HG02870 (cell line): ENCODE measurements around the gene AJM1.
"Not testable (repeated sequence)": the region's sequence is repeated elsewhere in the genome, so short reads cannot be mapped to it uniquely, and the experiment has no call there.

Experiments
- ATAC-seq: cut with Tn5 transposase; IDR thresholded peaks from one replicate; pipeline ENCODE4 v1.9.1; 2021; ENCODE audit warnings: mild to moderate bottlenecking, moderate library complexity; ENCODE audit not compliant: unreplicated experiment

AJM1 gene

DNA sequence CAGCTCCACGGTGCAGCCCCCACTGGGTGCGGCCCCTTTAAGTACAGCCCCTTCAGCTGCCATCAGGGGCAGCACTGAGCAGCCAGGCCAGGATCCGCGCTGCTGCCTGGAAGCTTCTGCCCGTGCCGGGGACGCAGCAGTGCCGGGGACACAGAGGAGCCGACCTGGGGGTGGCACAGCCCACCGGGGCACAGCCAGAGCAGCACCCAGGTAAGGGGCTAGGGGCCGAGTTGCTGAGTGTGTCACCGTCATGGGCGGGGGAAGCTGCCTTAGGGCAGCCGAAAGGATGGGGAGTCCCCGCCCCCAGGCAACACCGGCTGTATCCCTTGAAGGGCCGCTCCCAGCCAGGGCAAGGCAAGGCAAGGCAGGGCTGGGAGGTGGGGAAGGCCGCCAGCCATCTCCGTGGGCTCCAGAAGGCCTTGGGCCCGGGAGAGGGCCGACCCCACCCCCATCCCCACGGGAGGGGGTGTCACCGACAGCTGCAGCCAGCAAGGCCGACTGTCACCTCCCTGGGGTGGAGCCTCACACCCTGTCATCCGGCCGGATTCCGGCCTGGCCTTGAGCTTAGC is at the start of gene AJM1:
Gene AJM1 (plus strand): TSS at position 99 of the 569 bp plus-strand sequence. CDS start 1,937 bp downstream, outside the sequence.
- peak; percentile 76 for ATAC-seq

DNA sequence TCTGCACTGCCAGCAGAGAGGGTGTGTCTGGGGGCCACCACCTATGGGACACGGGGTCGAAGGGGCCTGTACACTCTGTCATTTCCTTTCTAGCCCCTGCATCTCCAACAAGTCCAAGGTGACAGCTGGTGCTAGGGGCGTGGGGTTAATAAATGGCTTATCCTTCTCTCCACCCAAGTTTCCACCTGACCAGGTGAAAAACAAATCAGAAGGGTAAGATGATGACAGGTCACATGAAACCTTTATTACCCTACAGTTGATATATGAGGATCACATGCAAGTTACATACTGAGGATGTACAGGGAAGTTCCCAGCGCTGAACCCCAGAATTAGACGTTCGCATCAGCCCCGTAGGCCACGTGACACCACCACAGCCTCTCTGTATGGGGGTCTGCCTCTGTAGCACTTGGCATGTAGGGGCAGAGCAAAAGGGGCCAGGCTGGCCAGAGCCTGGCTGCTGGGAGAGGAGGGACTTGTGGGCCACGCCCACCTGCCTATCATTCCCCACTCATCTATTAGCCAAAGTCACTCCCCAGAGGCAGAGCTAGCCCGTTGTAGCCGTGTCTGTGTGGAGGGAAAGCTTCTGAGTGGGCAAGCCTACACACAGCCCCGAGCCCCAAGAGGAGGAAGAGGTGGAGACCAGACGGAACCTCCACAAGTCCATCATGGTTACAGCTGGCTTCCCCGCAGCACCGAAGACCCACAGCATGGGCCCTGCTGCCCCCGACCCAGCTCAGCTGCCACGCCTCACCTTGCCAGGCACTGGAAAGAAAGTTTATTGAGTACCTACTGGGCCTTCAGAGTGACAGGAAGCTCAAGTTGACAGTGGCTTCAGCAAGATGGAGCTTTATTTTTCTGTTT is 49.0 kb upstream of the AJM1 start:
- no peak for ATAC-seq

DNA sequence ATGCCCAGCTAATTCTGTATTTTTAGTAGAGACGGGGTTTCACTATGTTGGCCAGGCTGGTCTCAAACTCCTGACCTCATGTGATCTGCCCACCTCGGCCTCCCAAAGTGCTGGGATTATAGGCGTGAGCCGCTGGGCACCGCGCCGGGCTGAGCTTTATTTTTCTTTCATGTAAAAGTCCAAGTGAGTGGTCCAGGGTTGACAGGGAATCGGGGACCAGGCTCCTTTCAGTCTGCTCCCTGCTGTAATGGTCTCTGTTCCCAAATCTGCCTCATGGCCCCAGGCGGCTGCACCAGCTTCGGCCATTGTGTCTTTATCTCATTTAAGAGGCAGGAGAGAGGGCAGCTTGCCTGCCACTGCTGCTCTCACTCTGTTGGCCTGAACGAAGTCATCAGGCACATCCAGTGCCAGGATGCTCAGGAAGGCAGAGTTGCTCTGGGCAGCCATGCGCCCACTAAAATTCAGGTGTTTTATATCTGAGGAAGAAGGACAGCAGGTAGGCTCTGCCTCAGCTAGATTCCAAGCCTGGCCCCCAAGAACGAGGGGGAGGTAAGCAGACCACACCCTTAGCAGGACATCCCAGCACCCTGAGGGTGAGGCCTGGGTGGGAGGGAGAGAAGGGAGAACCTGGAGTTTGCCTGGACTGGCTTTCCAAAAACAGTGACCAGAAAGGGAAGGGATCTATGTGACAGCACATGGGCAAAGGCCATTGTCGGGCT is 47.8 kb upstream of the AJM1 start:
- no peak for ATAC-seq

DNA sequence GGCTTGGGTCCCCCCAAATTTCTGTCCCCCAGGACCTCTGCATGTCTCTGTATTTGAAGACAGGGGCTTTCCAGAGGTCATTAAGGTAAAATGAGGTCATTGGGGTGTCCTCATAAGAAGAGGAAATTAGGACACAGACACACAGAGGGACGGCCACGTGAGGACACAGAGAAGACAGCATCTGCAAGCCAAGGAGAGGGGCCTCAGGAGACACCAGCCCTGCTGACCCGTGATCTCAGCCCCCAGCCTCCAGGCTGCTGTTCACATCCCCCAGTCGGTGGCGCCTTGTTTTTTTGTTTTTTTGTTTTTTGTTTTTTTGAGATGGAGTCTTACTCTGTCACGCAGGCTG is 47.3 kb upstream of the AJM1 start:
- no peak for ATAC-seq

DNA sequence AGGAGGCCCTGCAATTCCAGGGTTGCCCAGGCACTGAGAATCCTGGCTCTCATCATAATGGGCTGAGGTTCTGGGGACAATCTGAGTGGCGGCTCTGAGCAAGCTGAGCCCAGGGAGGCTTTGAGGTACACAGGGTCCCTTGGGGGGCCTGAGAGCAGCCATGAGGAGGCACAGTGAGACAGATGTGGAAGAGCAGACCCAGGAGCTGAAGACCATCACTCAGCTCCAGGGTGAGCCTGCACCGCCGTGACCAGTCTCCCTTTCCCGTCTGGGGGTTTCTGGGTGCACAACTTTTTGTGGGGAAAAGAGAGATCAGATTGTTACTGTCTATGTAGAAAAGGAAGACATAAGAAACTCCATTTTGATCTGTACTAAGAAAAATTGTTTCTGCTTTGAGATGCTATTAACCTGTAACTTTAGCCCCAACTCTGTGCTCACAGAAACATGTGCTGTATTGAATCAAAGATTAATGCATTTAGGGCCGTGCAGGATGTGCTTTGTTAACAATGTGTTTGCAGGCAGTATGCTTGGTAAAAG is 46.0 kb upstream of the AJM1 start, which contains the start of gene CCDC183:
Gene CCDC183 (plus strand): TSS at position 101 of the 537 bp plus-strand sequence. CDS start 60 bp downstream, at position 161.
- no peak for ATAC-seq

DNA sequence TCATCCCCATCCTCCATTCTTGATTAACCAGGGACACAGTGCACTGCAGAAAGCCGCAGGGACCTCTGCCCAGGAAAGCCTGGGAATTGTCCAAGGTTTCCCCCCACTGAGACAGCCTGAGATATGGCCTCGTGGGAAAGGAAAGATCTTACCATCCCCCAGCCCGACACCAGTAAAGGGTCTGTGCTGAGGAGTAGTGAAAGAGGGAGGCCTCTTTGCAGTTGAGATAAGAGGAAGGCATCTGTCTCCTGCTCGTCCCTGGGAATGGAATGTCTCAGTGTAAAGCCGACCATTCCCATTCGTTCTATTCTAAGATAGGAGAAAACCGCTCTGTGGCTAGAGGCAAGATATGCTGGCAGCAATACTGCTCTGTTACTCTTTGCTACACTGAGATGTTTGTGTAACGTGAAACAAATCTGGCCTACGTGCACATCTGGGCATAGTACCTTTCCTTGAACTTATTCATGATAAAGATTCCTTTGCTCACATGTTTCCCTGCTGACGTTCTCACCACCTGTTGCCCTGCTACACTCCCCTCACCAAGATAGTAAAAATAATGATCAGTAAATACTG is 45.4 kb upstream of the AJM1 start:
- ATAC-seq: not testable (repeated sequence)

DNA sequence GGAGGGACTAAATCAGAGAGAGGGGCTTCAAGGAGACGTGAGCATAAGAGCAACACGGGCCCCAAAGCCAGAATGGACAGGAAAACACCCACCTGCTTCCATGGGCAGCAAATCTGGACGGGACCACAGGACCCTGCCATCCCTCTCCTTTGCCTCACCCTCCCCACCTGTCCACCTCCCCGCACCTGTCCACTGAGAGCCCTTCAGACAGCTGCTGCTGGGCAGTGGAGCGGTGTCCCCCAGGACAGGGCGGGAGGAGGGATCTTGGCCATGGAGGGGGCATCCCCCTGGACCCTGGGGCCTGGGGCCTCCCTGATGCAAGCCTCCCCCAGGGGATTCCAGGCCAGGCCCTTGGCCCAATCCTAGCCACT is 43.6 kb upstream of the AJM1 start:
- no peak for ATAC-seq

DNA sequence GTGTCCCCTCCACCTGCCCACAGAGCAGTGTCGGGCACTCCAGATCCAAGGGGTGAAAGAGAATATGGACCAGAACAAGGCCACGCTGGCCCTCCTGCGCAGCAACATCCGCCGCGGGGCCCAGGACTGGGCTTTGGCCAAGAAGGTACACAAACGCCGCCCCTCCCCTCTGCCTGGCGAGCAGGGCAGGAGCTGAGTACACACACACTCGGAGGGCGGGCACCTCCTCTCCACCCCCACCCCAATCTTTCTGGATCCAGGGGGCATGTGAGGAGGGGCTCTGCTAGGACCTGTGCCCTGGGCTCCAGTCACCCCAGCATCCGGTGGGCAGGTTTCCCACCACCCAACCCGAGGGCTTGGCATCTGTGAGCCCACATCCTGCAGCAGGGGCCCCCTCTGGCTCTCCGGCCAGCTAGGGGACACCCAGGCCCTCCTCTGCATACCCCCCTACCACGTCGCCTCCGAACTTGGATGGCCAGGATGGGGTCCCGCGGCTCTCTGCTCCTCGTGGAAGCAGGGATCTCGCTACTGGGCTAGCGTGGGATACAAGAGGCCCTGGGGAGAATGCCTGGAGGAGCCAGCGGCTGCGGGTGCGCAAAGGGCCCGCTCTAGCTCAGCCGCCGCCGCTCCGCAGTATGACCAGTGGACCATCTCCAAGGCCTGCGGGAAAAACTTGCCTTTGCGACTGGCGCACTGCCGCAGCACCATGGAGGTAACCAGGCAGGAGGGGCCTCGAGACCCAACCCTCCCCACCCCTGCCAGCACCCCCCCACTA is 43.0 kb upstream of the AJM1 start:
- no peak for ATAC-seq

DNA sequence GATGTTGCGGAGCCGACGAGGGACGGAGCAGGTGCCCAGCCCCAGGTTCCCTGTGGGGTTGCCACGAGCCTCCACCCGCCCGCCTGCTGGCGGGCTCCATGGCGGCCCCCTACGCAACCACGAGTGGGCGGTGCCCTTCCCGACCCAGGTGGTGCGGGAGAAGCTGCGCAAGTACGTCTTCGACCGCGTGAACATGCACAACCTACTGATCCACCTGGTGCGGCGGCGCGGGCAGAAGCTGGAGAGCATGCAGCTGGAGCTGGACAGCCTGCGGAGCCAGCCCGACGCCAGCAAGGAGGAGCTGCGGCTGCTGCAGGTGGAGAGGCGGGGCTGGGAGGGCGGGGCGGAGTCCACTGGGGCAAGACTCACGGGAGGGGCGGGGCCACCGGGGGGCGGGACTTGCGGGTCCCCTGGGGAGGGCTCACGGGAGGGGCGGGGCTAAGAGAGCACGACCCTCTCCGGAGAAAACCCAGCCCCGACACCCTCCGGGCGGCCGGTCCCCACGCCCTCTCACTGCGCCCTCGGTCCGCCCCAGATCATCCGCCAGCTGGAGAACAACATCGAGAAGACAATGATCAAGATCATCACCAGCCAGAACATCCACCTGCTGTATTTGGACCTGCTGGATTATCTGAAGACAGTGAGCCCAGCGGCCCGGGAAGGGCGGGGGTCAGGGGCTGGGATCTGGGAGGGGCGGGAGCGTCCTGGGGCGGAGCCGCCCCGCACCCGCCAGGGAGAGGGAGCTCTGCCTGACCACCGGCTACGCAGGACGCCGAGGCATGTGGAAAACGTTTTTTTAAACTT is 42.2 kb upstream of the AJM1 start:
- ATAC-seq: no peak

DNA sequence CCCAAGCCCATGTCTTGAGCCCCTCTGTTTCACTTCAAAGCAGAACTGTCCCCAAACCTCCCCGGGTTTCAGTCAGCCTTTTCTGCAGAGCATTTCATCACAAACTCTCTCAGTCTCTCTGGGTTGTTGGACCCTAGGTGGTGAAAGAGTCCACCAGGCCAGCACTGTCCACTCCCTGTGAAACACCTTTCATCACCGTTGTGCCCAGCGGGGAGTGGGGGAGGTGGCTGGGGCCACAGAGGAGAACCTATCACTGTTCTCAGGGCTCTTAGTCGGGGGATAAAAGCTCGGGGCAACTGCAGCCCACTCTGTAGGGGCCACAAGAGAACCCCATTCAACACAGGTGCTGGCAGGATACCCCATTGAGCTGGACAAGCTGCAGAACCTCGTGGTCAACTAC is 40.0 kb upstream of the AJM1 start:
- ATAC-seq: no peak

DNA sequence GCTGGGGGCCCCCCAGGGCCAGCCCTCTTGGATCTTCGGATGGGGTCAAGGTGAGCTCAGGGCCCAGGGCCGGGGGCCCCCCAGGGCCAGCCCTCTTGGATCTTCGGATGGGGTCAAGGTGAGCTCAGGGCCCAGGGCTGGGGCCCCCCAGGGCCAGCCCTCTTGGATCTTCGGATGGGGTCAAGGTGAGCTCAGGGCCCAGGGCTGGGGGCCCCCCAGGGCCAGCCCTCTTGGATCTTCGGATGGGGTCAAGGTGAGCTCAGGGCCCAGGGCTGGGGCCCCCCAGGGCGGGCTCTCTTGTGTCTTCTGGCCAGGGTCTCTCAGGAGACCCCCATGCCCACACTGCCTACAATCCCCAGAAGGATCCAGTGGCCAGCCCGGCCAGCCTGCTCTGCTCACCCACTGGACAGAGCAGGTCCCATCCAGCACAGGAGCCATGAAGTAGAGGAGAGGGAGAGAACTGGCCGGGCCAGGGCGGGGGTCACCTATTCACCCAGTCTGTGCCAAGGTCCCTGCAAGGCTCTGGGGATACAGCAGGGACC is 39.2 kb upstream of the AJM1 start:
- not testable (repeated sequence) for ATAC-seq

DNA sequence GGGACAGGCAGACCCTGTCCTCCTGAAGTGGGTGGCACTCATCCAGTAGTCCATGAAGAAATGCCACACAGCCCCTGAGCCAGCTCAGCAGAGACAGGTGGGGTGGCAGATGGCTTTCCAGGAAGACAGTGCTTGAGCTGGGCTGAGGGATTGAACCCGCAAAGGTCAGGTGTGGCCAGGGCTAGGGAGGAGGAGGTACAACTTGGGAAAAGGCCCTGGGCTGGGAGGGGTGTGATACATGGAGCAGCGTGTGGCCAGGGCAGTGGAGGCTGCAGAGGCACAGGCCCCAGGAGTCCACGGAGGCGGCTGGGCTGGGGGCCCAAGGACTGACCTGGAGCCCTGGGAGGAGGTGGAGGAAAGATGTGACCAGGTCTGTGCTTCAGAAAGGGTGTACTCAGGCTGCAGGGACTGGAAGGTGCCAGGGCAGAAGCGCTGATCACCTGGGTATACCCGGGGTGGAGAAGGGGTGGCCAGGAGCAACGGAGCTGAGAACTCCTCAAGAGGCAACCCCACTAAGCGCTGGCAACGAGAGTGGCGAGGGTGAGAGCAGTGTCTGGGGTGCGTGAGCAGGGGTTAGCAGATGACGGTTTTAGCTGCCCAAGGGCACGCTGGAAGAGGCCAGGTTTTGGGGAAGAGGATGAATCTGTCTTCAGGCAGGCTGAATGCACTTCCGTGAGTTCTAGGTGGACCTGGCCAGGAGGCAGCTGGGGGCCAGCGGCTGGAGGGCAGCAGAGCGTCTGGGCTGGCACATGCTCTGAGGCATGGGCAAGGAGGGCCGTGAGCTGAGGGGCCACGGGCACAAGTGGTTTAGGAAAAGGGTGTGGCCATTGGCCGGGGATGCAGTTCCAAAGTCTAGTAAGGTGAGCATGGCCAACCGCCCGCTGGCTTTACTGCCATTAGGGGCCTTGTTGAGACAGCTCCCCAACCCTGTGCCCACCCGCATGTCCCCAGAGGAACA is 38.4 kb upstream of the AJM1 start:
- ATAC-seq: no peak

DNA sequence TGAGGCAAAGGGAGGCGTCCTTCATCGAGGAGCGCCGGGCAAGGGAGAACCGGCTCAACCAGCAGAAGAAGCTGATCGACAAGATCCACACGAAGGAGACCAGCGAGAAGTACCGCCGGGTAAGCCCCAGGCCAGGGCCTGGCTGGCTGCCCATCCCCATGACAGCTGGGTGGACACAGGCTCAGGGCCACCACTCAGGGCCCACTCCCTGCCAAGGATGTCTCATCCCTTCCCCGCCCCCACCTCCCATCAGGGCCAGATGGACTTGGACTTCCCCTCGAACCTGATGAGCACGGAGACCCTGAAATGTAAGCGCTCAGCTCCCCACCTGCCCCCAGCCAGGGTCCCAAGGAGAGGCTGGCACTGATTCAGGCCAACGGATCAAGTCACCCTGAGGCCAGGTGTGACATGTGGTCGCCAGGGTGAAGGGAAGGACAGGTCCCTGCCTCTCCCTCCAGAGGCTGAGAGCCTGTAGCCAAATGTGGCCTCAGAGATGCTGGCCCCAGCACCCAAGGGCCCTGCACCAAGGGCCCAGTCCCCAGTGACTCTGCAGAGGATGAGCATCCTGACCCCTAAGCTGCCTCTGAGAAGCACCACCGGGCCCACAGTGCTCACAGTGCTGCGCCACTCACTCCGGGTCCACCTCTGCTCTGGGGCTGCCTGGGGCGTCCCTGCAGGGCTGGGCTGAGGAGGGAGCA is 37.6 kb upstream of the AJM1 start:
- ATAC-seq: no peak

DNA sequence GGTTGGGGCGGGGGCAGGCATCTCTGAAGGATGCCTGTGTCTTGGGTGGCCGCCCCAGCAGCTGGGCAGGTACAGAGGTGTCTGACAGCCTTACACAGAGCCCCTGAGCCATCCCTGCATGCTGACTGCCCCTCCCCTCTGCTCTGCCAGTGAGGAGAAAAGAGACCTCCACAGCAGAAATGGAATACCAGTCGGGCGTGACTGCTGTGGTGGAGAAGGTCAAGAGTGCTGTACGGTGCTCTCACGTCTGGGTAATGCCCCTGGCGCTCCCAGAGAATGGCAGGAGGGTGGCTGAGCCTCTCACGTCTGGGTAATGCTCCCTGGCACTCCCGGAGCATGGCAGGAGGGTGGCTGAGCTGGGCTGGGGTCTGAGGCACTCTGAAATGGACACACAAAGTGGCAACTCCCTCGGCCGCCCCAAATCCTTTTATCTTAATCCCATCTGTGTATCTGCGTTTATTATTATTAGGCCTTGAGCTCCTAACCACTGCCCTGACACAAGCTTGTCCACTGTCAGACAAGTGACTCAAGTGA is 37.0 kb upstream of the AJM1 start:
- ATAC-seq: no peak

DNA sequence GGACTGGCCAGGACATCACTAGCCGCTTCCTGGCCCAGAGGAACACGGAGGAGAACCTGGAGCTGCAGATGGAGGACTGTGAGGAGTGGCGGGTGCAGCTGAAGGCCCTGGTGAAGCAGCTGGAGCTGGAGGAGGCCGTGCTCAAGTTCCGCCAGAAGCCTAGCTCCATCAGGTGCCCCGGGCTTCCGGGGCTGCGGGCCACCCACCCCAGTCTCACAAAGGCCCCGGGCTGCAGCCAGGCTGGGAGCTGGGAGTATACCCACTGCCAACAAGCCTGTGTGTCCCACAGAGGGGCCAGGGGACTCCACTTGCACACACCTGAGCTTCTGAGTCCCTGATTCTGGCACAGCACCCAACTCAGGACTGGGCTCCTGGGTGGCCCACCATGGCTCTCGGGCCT is 36.2 kb upstream of the AJM1 start:
- ATAC-seq: no peak

DNA sequence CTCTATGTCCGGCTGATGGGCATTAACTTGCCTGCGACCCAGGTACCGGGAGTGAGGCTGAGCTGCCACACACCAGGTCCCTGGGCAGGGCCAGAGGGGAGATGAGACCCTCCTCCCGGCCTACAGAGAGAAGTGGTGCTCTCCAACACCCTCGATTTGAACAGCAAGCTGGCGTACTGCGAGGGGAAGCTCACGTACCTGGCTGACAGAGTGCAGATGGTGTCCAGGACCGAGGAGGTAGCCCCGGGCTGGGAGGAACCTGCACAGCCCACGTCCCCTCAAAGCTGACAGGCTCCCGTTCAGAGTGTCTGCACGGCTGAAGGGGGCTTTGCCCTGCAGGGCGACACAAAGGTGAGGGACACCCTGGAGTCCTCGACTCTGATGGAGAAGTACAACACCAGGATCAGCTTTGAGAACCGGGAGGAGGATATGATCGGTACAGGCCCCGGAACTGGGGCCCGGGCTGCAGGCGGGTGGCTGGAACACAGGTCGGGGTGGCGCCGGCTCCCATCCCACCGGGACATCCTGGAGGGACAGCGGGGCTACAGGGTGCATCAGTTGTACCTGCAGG is 35.6 kb upstream of the AJM1 start:
- no peak for ATAC-seq
